ENCODE results near the gene PDZD4. TPM values are rescaled to one million over a fixed set of nuclear protein-coding genes. Genes with fewer than 3 reads are reported as not detected.
A peak's percentile ranks its signal among the peaks of the same experiment; 100 is the strongest.

Gene PDZD4
- total and polyA plus RNA-seq, 10 donors: 3.7 to 21.8 (median 10.6) TPM

DNA sequence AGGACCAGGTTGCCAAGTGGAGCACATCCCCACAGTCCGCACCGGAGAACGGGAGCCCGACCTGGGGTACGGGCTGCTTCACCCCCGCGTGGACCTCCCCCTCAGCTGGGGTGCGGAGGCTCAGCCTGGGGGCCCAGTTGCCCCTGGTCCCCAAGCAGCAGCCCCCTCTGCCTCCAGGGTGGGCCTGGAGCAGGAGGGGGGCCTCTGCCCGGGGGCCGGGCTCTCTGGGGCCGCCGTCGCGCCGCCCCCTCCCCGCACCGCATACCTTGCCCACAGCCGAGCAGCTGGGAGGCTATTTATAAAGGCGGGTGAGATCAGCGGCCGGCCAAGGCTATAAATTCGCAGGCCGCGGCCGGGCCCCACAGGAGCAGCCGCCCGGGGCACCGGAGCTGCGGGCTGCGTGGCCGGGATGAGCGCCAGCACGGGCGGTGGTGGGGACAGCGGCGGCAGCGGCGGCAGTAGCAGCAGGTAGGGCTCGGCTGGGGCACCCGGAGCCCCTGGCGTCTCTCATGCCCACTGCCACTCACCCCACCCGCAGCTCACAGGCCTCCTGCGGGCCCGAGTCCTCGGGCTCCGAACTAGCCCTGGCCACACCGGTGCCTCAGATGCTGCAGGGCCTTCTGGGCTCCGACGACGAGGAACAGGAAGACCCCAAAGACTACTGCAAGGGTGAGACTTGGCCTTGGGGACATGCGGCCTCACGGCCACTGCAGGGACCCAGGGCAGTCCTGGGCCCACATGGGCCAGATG is 49.5 kb downstream of the PDZD4 start, which contains the start of gene SRPK3:
TSS of gene SRPK3 (plus strand) at position 364 of the 750 bp plus-strand sequence. CDS start at position 410, 46 bp downstream.
- intact Hi-C loops (cut with DNase I; ENCODE audit: low total_unique reads): no loop called here
- H3K27ac ChIP-seq: no peak within 1 kb of the TSS
- peaks cover 0 to 28% (median 6%) of the 10 kb centered on the region in 6 donors for H3K36me3 ChIP-seq
- TF ChIP-seq POLR2A (IDR thresholded peaks at IDR 0.05) (no peak), POLR2AphosphoS5 (IDR thresholded peaks at IDR 0.05) (peak in 1 of 3 donors; percentile 24)
- H3K9me3 ChIP-seq: no peaks in the 10 kb centered on the region
- no peak for DNase-seq
- peaks cover 0 to 29% (median 10%) of the 10 kb centered on the region in 6 donors for H3K4me1 ChIP-seq
- H3K27me3 ChIP-seq (replicated peaks in 1 of 7): peaks cover 0 to 46% (median 8%) of the 10 kb centered on the region in 7 donors
- H3K4me3 ChIP-seq: no peak within 1 kb of the TSS
- 29 to 62% (median 41%) methylated on average over 25 to 52 of the region's 52 CpGs; no CpG with 5 or more reads in 1 of the 5 donors for WGBS, 5 donors

DNA sequence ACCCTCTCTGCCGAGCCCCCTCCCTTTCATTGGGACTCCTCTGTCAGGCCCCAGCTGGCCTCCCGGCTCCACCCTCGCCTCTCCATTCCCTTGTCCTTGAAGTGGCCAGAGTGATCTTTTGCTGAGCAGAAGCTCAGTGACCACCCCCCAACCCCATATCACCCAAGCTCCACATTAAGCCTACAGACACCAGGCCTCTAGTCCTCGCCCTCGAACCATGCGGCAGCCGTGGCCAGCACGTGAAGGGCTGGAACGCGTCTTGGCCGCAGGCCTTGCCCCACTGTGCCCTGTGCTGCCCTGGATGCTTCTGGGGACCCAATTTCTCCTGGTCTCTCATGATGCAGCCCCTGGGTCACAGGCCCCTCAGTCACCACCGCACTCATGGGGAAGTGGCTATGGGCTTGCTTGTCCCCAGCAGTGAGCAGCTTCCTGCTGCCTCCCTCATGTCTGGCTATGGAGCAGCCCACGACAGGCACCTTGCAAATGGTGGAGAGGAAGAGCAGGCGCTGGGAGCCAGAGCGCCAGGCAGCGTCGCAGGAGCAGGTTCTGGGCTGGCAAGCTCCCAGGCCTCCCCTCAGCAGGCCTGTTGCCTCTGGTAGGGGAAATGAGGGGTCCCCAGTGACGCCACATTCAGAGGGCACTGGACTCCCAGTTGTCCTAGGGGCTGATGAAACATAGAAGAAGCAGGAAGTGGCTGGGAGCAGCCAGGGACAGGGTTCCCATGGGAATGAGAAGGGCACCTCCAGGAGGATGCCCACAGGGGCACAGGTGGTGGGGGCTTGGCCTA is 50.3 kb downstream of the PDZD4 start:
- TF ChIP-seq, protein P1, sequence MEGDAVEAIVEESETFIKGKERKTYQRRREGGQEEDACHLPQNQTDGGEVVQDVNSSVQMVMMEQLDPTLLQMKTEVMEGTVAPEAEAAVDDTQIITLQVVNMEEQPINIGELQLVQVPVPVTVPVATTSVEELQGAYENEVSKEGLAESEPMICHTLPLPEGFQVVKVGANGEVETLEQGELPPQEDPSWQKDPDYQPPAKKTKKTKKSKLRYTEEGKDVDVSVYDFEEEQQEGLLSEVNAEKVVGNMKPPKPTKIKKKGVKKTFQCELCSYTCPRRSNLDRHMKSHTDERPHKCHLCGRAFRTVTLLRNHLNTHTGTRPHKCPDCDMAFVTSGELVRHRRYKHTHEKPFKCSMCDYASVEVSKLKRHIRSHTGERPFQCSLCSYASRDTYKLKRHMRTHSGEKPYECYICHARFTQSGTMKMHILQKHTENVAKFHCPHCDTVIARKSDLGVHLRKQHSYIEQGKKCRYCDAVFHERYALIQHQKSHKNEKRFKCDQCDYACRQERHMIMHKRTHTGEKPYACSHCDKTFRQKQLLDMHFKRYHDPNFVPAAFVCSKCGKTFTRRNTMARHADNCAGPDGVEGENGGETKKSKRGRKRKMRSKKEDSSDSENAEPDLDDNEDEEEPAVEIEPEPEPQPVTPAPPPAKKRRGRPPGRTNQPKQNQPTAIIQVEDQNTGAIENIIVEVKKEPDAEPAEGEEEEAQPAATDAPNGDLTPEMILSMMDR (IDR thresholded peaks at IDR 0.05 in 8 of 11, conservative IDR thresholded peaks at IDR 0.05 in 3 of 11): no peak
- TF ChIP-seq POLR2AphosphoS5 (IDR thresholded peaks at IDR 0.05): peak in 2 of 3 donors; percentile 16 to 24
- 56 to 72% (median 70%) methylated on average over 12 to 18 of the region's 18 CpGs for WGBS, 5 donors
- Histone ChIP-seq H3K27ac (no peak overlapping the region), H3K4me3 (no peak overlapping the region), H3K9me3 (no peaks in the 10 kb centered on the region), H3K36me3 (peaks cover 0 to 20% (median under 1%) of the 10 kb centered on the region in 6 donors), H3K4me1 (peaks cover 0 to 29% (median 10%) of the 10 kb centered on the region in 6 donors), H3K27me3 (replicated peaks in 1 of 7) (peaks cover 0 to 46% (median 8%) of the 10 kb centered on the region in 7 donors)
- no peak for DNase-seq
- intact Hi-C loops (cut with DNase I; ENCODE audit: low total_unique reads): no loop called here

DNA sequence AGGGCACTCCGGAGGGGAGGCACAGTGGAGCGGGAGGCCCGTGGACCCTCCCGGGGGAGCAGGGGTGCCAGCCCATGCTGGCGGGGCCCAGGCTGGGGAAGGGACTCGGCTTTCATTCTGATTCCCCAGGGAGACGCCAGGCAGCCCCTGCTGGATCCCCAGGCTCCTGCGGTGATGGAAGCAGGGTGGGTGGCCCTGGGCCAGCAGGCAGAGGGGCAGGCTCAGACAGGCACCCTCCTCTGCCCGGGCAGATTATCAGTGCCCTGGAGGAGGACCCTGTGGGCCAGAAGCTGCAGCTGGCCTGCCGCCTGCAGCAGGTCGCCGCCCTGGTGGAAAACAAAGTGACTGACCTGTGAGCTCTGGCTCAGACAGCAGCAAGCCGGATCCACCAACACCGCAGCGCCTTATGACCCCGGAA is 51.7 kb downstream of the PDZD4 start:
- Histone ChIP-seq H3K9me3 (no peaks in the 10 kb centered on the region), H3K4me1 (peaks cover 0 to 24% (median 6%) of the 10 kb centered on the region in 6 donors), H3K27me3 (replicated peaks in 1 of 7) (peaks cover 0 to 46% (median 8%) of the 10 kb centered on the region in 7 donors), H3K36me3 (peaks cover 0 to 6% (median 0%) of the 10 kb centered on the region in 6 donors), H3K27ac (no peak overlapping the region), H3K4me3 (no peak overlapping the region)
- 83 to 100% (median 84%) methylated on average over 2 to 16 of the region's 16 CpGs for WGBS, 5 donors
- TF ChIP-seq, protein P1 (IDR thresholded peaks at IDR 0.05 in 8 of 11, conservative IDR thresholded peaks at IDR 0.05 in 3 of 11): no peak
- TF ChIP-seq POLR2A (IDR thresholded peaks at IDR 0.05) (no peak), POLR2AphosphoS5 (IDR thresholded peaks at IDR 0.05) (no peak)
- intact Hi-C loops (cut with DNase I; ENCODE audit: low total_unique reads): no loop called here
- peak; percentile 68 for DNase-seq

DNA sequence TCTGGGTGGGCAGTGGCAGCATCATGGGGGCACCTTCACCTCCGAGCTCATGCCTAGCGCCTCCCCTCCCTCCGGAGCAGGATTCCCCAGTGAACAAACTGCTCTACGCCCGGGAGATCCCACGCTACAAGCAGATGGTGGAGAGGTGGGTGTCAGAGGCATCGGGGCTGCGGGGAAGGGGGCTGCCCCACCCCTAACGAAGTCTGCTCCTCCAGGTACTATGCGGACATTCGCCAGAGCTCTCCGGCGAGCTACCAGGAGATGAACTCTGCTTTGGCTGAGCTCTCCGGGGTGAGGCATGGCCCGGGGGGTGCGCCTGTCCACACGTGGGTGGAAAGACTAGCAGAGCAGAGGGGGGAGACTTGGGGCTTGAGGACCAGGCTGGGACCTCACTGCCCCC is 52.2 kb downstream of the PDZD4 start:
- no peak overlapping the region for H3K27ac ChIP-seq
- H3K4me1 ChIP-seq: peaks cover 0 to 19% (median 6%) of the 10 kb centered on the region in 6 donors
- TF ChIP-seq POLR2A (IDR thresholded peaks at IDR 0.05): no peak
- TF ChIP-seq, protein P1 (IDR thresholded peaks at IDR 0.05 in 8 of 11, conservative IDR thresholded peaks at IDR 0.05 in 3 of 11): no peak
- no peak overlapping the region for H3K4me3 ChIP-seq
- DNase-seq: peak; percentile 63
- H3K9me3 ChIP-seq: no peaks in the 10 kb centered on the region
- H3K27me3 ChIP-seq (replicated peaks in 1 of 7): peaks cover 0 to 46% (median 8%) of the 10 kb centered on the region in 7 donors
- H3K36me3 ChIP-seq: peaks cover 0 to under 1% (median 0%) of the 10 kb centered on the region in 6 donors
- intact Hi-C loops (cut with DNase I; ENCODE audit: low total_unique reads): no loop called here
- WGBS, 5 donors: 74 to 86% (median 82%) methylated on average over 12 to 17 of the region's 17 CpGs; no CpG with 5 or more reads in 1 of the 5 donors

All from spleen (tissue), 11 donors.